AG04450 (cell line): ENCODE results near the gene FLT3. TPM values are rescaled to one million over a fixed set of nuclear protein-coding genes. Genes with fewer than 3 reads are reported as not detected.

Experiments used
- CTCF ChIA-PET: fragments of 300-600, 350-600 bp; formaldehyde crosslinking; extraction: SDS; loops from one replicate; lab custom pipeline; 2022; ENCODE audit warnings: antibody characterized with exemption, inconsistent platforms; lab: Charles Lee
- POLR2A ChIA-PET: fragments of 350-600 bp; formaldehyde crosslinking; extraction: SDS; loops from one replicate; lab custom pipeline; 2021; ENCODE audit warnings: antibody characterized with exemption, inconsistent platforms; lab: Yijun Ruan, JAX
- DNase-seq: peaks from one replicate; pipeline ENCODE4 v3.0.0-alpha.2; 2011; ENCODE audit warnings: low read depth, low spot score
- H3K27ac ChIP-seq: one replicate; pipeline ENCODE4 v1.5.1; 2012; ENCODE audit warnings: low read depth, low read length, control low read depth
- H3K27me3 ChIP-seq: one replicate; pipeline ENCODE4 v1.6.0; 2012; ENCODE audit warnings: low read length; ENCODE audit not compliant: control insufficient read depth, insufficient read depth
- H3K4me3 ChIP-seq: 2 replicates; pipeline ENCODE4 v1.5.1; 2011; ENCODE audit warnings: mild to moderate bottlenecking, low read depth, low read length, control low read depth
- H3K9me3 ChIP-seq: 2 replicates; pipeline ENCODE4 v1.5.1; 2012; ENCODE audit warnings: low read length; ENCODE audit not compliant: control insufficient read depth, insufficient read depth
- polyA plus RNA-seq: library from polyadenylated mRNA; depleted of rRNA; stranded (reverse); fragments of >200 nt; gene quantifications from 2 replicates; pipeline ENCODE4 v1.2.3, GENCODE V29; 2011
- TF ChIP-seq, protein P1 (sequence below): IDR thresholded peaks from 2 replicates; pipeline ENCODE4 v1.5.1; 2011; ENCODE audit warnings: low read depth, low read length, control low read depth, inconsistent platforms

FLT3 gene
- polyA plus RNA-seq, 1 experiment = 0.01 TPM

DNA sequence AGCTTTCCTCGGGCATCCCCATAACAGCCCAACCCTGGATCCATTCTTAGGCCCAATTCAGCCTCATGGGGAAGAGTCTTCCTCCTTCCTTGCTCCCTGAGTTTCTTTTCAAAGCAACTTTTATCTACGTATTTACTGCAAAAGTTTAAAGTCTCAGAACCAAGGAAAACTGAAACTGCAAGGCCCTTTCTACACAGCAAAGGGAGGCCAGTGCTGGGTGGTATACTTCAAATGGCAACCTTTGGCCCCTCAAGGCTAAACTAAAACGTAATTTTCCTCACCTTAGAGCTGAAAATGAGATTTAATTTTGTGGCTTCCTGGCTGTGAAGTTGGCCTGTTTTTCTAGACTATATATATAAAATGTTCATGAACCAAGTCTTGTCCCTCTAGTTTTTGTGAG is 136.9 kb downstream of the FLT3 start:
- Histone ChIP-seq H3K9me3 (no peaks in the 10 kb centered on the region; the same call in 1 of the 2 replicates), H3K4me3 (no peak overlapping the region), H3K27ac (no peak overlapping the region), H3K27me3 (peaks cover 92% of the 10 kb centered on the region)
- DNase-seq = no peak
- TF ChIP-seq, protein P1, sequence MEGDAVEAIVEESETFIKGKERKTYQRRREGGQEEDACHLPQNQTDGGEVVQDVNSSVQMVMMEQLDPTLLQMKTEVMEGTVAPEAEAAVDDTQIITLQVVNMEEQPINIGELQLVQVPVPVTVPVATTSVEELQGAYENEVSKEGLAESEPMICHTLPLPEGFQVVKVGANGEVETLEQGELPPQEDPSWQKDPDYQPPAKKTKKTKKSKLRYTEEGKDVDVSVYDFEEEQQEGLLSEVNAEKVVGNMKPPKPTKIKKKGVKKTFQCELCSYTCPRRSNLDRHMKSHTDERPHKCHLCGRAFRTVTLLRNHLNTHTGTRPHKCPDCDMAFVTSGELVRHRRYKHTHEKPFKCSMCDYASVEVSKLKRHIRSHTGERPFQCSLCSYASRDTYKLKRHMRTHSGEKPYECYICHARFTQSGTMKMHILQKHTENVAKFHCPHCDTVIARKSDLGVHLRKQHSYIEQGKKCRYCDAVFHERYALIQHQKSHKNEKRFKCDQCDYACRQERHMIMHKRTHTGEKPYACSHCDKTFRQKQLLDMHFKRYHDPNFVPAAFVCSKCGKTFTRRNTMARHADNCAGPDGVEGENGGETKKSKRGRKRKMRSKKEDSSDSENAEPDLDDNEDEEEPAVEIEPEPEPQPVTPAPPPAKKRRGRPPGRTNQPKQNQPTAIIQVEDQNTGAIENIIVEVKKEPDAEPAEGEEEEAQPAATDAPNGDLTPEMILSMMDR = no peak
- CTCF ChIA-PET = interaction anchor here (2.4 kb wide), 1 partner anchor 10 kb away, joined by 7 read pairs; no protein-coding TSS in a partner anchor
- POLR2A ChIA-PET = no interaction called here

DNA sequence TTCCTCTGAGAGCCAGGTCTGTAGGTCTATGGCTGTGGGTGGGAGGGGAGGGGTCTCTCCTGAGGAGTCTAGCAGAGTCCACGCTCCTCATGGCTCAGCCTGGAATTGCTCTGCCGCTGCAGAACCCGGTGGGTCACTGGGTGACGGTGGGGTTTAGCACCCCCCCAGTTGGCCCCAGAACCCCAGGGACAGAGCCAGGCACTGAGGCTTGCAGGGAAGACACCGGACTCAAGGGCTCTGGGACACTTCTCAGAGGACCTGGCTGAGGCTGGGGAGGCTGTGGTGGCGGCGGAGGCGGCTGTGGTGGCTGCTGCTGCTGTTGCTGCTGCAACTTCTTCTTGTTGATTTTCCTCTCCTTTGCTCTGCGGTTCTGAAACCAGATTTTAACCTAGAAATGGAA is 137.4 kb downstream of the FLT3 start:
- Histone ChIP-seq H3K4me3 (no peak overlapping the region), H3K27ac (no peak overlapping the region), H3K9me3 (no peaks in the 10 kb centered on the region; the same call in 1 of the 2 replicates), H3K27me3 (peaks cover 91% of the 10 kb centered on the region)
- TF ChIP-seq, protein P1 = no peak
- ChIA-PET POLR2A (no interaction called here), CTCF (interaction anchor here (2.4 kb wide), 1 partner anchor 9 kb away, joined by 7 read pairs; no protein-coding TSS in a partner anchor)
- DNase-seq = no peak

DNA sequence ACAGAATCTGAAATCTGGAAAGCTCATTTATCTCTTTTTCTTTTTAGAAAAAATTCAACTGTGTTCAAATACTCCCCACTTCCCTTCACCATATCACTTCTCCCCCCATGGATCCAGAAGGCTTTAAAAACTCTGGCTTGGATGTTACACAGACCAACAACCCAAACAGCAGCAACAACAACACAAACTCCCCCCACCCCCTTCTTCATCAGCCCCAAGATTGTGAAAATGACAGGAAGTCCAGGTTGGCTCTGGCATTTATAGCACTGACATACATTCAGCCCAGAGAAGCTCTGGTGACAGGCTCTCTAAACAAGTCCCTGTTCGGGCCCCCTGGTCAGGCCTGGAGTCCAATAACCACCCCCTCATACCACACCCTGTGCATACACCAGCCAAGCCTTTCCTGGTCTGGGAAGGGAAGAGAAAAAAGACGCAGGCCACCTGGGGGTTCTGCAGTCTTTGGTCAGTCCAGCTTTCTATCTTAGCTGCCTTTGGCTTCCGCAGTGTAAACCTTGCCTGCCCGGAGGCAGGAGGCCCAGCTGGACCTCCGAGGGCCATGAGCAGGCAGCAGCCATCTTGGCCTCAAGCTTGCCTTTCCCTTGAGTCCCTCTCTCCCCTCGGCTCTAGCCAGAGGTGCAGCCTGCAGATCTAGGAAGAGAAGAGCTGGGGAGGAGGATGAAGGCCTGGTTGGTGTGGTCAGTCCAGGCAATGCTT is 138.1 kb downstream of the FLT3 start:
- H3K27me3 ChIP-seq = peaks cover 91% of the 10 kb centered on the region
- POLR2A ChIA-PET = no interaction called here
- H3K9me3 ChIP-seq = no peaks in the 10 kb centered on the region; the same call in 1 of the 2 replicates
- CTCF ChIA-PET = interaction anchor here (0.5 to 2.4 kb wide), 4 partner anchors 9 to 1586 kb away, joined by 3 to 7 read pairs (median 3); no protein-coding TSS in a partner anchor
- no peak overlapping the region for H3K4me3 ChIP-seq
- no peak overlapping the region for H3K27ac ChIP-seq
- TF ChIP-seq, protein P1 = no peak
- no peak for DNase-seq

DNA sequence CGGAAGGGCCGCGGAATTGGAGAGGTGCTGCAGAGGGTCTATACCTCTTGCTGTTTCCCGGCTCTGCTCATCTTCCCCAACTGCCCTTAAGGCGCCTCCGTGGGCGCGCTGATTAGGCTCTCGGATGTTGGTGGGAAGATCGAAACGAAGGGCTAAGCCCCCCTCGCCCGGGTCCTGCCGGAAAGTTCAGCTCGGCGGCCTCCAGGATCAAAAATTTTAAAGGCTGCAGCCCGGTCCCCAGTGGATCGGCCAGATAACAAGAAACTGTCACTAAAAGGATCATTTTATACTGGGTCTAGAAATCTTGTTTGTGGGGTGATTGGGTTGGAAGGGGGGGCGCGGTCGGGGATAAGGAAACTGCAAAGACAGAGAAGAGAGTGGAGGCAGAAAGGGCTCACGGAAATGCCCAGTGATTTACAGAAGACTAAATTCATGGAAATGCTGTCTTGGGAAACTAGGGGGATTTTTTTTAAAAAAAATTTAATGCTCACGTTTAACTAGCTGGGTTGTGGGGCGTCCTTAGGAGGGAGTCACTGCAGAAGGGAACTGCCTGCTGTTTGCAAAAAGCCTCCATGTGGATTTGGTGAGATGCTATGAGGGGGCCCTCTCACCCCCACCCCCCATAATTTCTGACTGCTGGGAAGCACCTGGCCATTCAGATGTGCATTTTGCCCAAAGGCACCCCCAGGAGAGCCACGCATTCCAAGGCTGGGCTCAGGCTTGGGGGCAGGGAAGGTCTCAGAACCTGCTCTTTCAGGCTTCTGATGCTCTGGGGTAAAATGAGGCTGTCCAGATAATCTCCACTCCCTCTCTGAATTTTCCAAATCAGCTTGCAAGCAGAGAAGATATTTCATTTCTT is 138.9 kb downstream of the FLT3 start:
- no peak overlapping the region for H3K27ac ChIP-seq
- TF ChIP-seq, protein P1 = no peak
- H3K9me3 ChIP-seq = no peaks in the 10 kb centered on the region; the same call in 1 of the 2 replicates
- peaks cover 89% of the 10 kb centered on the region for H3K27me3 ChIP-seq
- DNase-seq = no peak
- POLR2A ChIA-PET = no interaction called here
- H3K4me3 ChIP-seq = no peak overlapping the region
- CTCF ChIA-PET = interaction anchor here (0.5 to 2.4 kb wide), 4 partner anchors 8 to 1018 kb away, joined by 3 to 7 read pairs (median 4); no protein-coding TSS in a partner anchor
